Femur (tissue), 1 donor: Measurements from ENCODE around the gene ZNF277.

Source experiments
- DNase-seq: peaks from one replicate; pipeline ENCODE4 v3.0.0-alpha.2; 2017

The ZNF277 gene

GRCh38 chr7:112185005-112185834, 21.3 kb upstream of the ZNF277 start:
- DNase-seq = no peak

GRCh38 chr7:112186300-112186699, 20.2 kb upstream of the ZNF277 start:
- no peak for DNase-seq

GRCh38 chr7:112188257-112188656, 18.2 kb upstream of the ZNF277 start:
- no peak for DNase-seq

- DNase-seq = no peak
Measured at GRCh38 chr7:112189691-112190090, 16.8 kb upstream of the ZNF277 start.

- no peak for DNase-seq
Measured at GRCh38 chr7:112190120-112190519, 16.4 kb upstream of the ZNF277 start.

- no peak for DNase-seq
Measured at GRCh38 chr7:112192236-112193154, 14.0 kb upstream of the ZNF277 start.

- no peak for DNase-seq
Measured at GRCh38 chr7:112193915-112194502, 12.5 kb upstream of the ZNF277 start.

GRCh38 chr7:112195717-112196116, 10.8 kb upstream of the ZNF277 start:
- DNase-seq = no peak

GRCh38 chr7:112197322-112197721, 9.2 kb upstream of the ZNF277 start:
- DNase-seq = no peak

- no peak for DNase-seq
Measured at GRCh38 chr7:112199035-112199655, 7.3 kb upstream of the ZNF277 start.

GRCh38 chr7:112199672-112200071, 6.8 kb upstream of the ZNF277 start:
- DNase-seq = no peak

GRCh38 chr7:112201411-112201810, 5.1 kb upstream of the ZNF277 start:
- DNase-seq = no peak

- DNase-seq = no peak
Measured at GRCh38 chr7:112201839-112202238, 4.7 kb upstream of the ZNF277 start.

GRCh38 chr7:112202816-112203215, 3.7 kb upstream of the ZNF277 start:
- DNase-seq = no peak

GRCh38 chr7:112203365-112203739, 3.1 kb upstream of the ZNF277 start:
- DNase-seq = no peak

GRCh38 chr7:112204499-112205342, 1.8 kb upstream of the ZNF277 start:
- DNase-seq = no peak

GRCh38 chr7:112205343-112206237, 905 bp upstream of the ZNF277 start:
- peak; percentile 76 for DNase-seq

- no peak for DNase-seq
Measured at GRCh38 chr7:112206991-112207592, 597 bp downstream of the ZNF277 start.

- DNase-seq = no peak
Measured at GRCh38 chr7:112207765-112208164, 1.3 kb downstream of the ZNF277 start.

- DNase-seq = no peak
Measured at GRCh38 chr7:112211348-112211907, 4.9 kb downstream of the ZNF277 start.
